Measurements from ENCODE around the gene CSMD2.
A peak's percentile ranks its signal among the peaks of the same experiment; 100 is the strongest.

The CSMD2 gene

GRCh38 chr1:33878392-33878791, 286.6 kb downstream of the CSMD2 start:
- H3K4me3 ChIP-seq (ENCODE audit: low read depth, low read length), result no peak overlapping the region
- no peak for DNase-seq (ENCODE audit: low read depth, low spot score)
- TF ChIP-seq, protein P1, sequence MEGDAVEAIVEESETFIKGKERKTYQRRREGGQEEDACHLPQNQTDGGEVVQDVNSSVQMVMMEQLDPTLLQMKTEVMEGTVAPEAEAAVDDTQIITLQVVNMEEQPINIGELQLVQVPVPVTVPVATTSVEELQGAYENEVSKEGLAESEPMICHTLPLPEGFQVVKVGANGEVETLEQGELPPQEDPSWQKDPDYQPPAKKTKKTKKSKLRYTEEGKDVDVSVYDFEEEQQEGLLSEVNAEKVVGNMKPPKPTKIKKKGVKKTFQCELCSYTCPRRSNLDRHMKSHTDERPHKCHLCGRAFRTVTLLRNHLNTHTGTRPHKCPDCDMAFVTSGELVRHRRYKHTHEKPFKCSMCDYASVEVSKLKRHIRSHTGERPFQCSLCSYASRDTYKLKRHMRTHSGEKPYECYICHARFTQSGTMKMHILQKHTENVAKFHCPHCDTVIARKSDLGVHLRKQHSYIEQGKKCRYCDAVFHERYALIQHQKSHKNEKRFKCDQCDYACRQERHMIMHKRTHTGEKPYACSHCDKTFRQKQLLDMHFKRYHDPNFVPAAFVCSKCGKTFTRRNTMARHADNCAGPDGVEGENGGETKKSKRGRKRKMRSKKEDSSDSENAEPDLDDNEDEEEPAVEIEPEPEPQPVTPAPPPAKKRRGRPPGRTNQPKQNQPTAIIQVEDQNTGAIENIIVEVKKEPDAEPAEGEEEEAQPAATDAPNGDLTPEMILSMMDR (IDR thresholded peaks at IDR 0.05; ENCODE audit: low read depth, low read length), result no peak

GRCh38 chr1:33876970-33877650, 287.9 kb downstream of the CSMD2 start:
- H3K4me3 ChIP-seq (ENCODE audit: low read depth, low read length), result no peak overlapping the region
- DNase-seq (ENCODE audit: low read depth, low spot score), result peak; percentile 91
- TF ChIP-seq, protein P1 (IDR thresholded peaks at IDR 0.05; ENCODE audit: low read depth, low read length), result no peak
- in situ Hi-C loops (cut with HindIII; ENCODE audit: low sequenced_read_pairs), result no loop called here

More at GRCh38 chr1:33878392-33878791, 286.6 kb downstream of the CSMD2 start:
- in situ Hi-C loops (cut with HindIII; ENCODE audit: low sequenced_read_pairs), result no loop called here

DNA sequence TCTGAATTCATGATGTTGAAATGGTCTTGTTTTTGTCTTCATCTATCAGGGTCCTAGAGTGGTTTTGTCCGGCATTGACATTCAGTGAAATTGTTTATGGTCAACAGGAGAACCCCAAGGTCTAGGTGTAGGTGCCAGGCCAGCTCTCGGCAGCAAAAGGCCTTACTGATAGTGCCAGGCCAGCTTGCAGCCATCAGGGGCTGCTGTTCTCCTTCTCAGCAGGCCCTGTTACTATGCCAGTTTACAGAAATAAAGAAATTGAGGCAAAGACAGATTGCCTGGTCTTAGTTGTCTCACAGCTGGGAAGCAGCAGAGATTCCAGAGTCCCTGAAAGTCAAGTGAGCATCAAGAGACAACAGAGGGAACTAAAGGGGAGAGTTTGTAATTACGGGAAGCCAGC, 289.2 kb downstream of the CSMD2 start:
- no peak overlapping the region for H3K4me3 ChIP-seq (ENCODE audit: low read depth, low read length)
- in situ Hi-C loops (cut with HindIII; ENCODE audit: low sequenced_read_pairs), result no loop called here
- TF ChIP-seq, protein P1 (IDR thresholded peaks at IDR 0.05; ENCODE audit: low read depth, low read length), result peak; percentile 31
- no peak for DNase-seq (ENCODE audit: low read depth, low spot score)

GRCh38 chr1:33874636-33875035, 290.4 kb downstream of the CSMD2 start:
- TF ChIP-seq, protein P1 (IDR thresholded peaks at IDR 0.05; ENCODE audit: low read depth, low read length), result no peak
- no peak for DNase-seq (ENCODE audit: low read depth, low spot score)
- H3K4me3 ChIP-seq (ENCODE audit: low read depth, low read length), result no peak overlapping the region
- in situ Hi-C loops (cut with HindIII; ENCODE audit: low sequenced_read_pairs), result no loop called here

- in situ Hi-C loops (cut with HindIII; ENCODE audit: low sequenced_read_pairs), result no loop called here
- peak; percentile 74 for DNase-seq (ENCODE audit: low read depth, low spot score)
- TF ChIP-seq, protein P1 (IDR thresholded peaks at IDR 0.05; ENCODE audit: low read depth, low read length), result no peak
- H3K4me3 ChIP-seq (ENCODE audit: low read depth, low read length), result no peak overlapping the region
Measured at GRCh38 chr1:33872683-33873082, 292.3 kb downstream of the CSMD2 start.

- no peak overlapping the region for H3K4me3 ChIP-seq (ENCODE audit: low read depth, low read length)
- in situ Hi-C loops (cut with HindIII; ENCODE audit: low sequenced_read_pairs), result no loop called here
- no peak for DNase-seq (ENCODE audit: low read depth, low spot score)
- TF ChIP-seq, protein P1 (IDR thresholded peaks at IDR 0.05; ENCODE audit: low read depth, low read length), result no peak
Measured at GRCh38 chr1:33872275-33872674, 292.8 kb downstream of the CSMD2 start.

Measured in astrocyte of the spinal cord (primary cell).